ENCODE measurements around the gene NKX1-1. TPM values are rescaled to one million over a fixed set of nuclear protein-coding genes. Genes with fewer than 3 reads are reported as not detected.

Gene NKX1-1
- total and polyA plus RNA-seq, 2 experiments from 2014 or later = not detected

DNA sequence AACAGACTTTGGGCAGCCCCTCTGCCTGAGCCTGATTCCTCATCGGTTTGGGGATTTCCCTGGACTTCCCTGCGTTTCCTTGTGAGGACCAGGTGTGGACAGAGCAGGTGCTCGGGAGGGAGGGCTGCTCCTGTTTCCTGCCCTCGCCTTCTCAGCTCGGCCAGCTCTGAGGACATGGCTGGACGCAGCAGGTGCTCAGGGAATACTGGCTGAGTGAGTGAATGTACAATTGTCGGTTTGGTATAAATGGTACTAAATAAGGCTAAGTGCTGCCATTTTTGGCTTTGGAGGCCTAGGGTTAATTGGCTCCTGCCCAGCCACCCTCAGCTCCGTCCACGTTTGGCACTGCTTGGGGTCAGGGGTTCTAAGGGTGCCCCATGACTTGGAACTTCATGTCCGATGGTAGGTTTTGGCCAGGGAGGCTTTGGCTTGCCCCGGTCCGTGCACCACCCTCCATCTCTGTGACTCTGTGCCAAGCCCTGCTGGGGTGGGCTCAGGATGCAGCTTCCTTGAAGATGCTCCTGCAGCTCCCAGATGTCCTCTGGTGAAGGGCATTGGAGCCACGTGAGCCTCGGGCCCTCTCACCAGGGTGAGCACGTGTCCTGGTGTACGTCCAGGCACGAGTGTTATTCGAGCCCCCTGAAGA is 45.0 kb upstream of the NKX1-1 start:
- H3K9me3 Mint-ChIP-seq = peaks cover 22% of the 10 kb centered on the region
- H3K4me1 Mint-ChIP-seq = no peaks in the 10 kb centered on the region
- peaks cover 13% of the 10 kb centered on the region; the same call in 2 of the 3 replicates for H3K36me3 Mint-ChIP-seq (ENCODE audit: low read depth)
- ATAC-seq (no peak), DNase-seq (ENCODE audit: low spot score) (no peak)
- H3K27me3 Mint-ChIP-seq (ENCODE audit: insufficient read depth, low read depth, poor library complexity) = peaks cover 4% of the 10 kb centered on the region
- Histone ChIP-seq H3K27ac (ENCODE audit: low read depth) (no peak overlapping the region), H3K4me3 (no peak overlapping the region), H3K9me2 (ENCODE audit: insufficient read depth) (peaks cover 26% of the 10 kb centered on the region), H3K4me1 (ENCODE audit: insufficient read depth) (no peaks in the 10 kb centered on the region), H3K4me2 (no peak overlapping the region), H3K79me2 (replicated peaks; ENCODE audit: insufficient read depth) (no peaks in the 10 kb centered on the region), H3F3A (replicated peaks; ENCODE audit: low read depth) (no peaks in the 10 kb centered on the region), H3K27me3 (ENCODE audit: insufficient read depth) (no peaks in the 10 kb centered on the region), H2AFZ (no peak overlapping the region), H4K20me1 (replicated peaks; ENCODE audit: insufficient read depth) (no peaks in the 10 kb centered on the region), H3K36me3 (ENCODE audit: insufficient read depth) (no peaks in the 10 kb centered on the region)
- TF ChIP-seq CREB1 (CRISPR knock-in tag; IDR thresholded peaks at IDR 0.05; ENCODE audit: low read depth) (no peak), STAT1 (IDR thresholded peaks at IDR 0.05; ENCODE audit: unreplicated experiment) (no peak), EZH2 (IDR thresholded peaks at IDR 0.05; ENCODE audit: low read depth, unreplicated experiment) (no peak), ETS1 (IDR thresholded peaks at IDR 0.05) (no peak), EZH2phosphoT487 (IDR thresholded peaks at IDR 0.05; ENCODE audit: unreplicated experiment) (no peak), POLR2AphosphoS5 (IDR thresholded peaks at IDR 0.05; ENCODE audit: low read depth) (no peak), REST (IDR thresholded peaks at IDR 0.05; ENCODE audit: unreplicated experiment) (no peak), ZNF114 (CRISPR knock-in tag; IDR thresholded peaks at IDR 0.05) (no peak), JUNB (IDR thresholded peaks at IDR 0.05; ENCODE audit: unreplicated experiment) (no peak), ZNF331 (CRISPR knock-in tag; IDR thresholded peaks at IDR 0.05; ENCODE audit: low read depth) (no peak), CTCF (conservative IDR thresholded peaks at IDR 0.05; ENCODE audit: low read depth in 2 of 2) (no peak)
- TF ChIP-seq, protein P1, sequence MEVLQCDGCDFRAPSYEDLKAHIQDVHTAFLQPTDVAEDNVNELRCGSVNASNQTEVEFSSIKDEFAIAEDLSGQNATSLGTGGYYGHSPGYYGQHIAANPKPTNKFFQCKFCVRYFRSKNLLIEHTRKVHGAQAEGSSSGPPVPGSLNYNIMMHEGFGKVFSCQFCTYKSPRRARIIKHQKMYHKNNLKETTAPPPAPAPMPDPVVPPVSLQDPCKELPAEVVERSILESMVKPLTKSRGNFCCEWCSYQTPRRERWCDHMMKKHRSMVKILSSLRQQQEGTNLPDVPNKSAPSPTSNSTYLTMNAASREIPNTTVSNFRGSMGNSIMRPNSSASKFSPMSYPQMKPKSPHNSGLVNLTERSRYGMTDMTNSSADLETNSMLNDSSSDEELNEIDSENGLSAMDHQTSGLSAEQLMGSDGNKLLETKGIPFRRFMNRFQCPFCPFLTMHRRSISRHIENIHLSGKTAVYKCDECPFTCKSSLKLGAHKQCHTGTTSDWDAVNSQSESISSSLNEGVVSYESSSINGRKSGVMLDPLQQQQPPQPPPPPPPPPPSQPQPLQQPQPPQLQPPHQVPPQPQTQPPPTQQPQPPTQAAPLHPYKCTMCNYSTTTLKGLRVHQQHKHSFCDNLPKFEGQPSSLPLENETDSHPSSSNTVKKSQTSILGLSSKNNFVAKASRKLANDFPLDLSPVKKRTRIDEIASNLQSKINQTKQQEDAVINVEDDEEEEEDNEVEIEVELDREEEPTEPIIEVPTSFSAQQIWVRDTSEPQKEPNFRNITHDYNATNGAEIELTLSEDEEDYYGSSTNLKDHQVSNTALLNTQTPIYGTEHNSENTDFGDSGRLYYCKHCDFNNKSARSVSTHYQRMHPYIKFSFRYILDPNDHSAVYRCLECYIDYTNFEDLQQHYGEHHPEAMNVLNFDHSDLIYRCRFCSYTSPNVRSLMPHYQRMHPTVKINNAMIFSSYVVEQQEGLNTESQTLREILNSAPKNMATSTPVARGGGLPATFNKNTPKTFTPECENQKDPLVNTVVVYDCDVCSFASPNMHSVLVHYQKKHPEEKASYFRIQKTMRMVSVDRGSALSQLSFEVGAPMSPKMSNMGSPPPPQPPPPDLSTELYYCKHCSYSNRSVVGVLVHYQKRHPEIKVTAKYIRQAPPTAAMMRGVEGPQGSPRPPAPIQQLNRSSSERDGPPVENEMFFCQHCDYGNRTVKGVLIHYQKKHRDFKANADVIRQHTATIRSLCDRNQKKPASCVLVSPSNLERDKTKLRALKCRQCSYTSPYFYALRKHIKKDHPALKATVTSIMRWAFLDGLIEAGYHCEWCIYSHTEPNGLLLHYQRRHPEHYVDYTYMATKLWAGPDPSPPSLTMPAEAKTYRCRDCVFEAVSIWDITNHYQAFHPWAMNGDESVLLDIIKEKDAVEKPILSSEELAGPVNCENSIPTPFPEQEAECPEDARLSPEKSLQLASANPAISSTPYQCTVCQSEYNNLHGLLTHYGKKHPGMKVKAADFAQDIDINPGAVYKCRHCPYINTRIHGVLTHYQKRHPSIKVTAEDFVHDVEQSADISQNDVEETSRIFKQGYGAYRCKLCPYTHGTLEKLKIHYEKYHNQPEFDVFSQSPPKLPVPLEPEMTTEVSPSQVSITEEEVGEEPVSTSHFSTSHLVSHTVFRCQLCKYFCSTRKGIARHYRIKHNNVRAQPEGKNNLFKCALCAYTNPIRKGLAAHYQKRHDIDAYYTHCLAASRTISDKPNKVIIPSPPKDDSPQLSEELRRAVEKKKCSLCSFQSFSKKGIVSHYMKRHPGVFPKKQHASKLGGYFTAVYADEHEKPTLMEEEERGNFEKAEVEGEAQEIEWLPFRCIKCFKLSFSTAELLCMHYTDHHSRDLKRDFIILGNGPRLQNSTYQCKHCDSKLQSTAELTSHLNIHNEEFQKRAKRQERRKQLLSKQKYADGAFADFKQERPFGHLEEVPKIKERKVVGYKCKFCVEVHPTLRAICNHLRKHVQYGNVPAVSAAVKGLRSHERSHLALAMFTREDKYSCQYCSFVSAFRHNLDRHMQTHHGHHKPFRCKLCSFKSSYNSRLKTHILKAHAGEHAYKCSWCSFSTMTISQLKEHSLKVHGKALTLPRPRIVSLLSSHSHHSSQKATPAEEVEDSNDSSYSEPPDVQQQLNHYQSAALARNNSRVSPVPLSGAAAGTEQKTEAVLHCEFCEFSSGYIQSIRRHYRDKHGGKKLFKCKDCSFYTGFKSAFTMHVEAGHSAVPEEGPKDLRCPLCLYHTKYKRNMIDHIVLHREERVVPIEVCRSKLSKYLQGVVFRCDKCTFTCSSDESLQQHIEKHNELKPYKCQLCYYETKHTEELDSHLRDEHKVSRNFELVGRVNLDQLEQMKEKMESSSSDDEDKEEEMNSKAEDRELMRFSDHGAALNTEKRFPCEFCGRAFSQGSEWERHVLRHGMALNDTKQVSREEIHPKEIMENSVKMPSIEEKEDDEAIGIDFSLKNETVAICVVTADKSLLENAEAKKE (CRISPR knock-in tag; IDR thresholded peaks at IDR 0.05) = no peak
- H3K4me3 Mint-ChIP-seq = no peak overlapping the region
- H3K27ac Mint-ChIP-seq = no peak overlapping the region
